ENCODE measurements around the gene GPN3.
A peak's percentile ranks its signal among the peaks of the same experiment; 100 is the strongest.
"Not testable (repeated sequence)": the region's sequence is repeated elsewhere in the genome, so short reads cannot be mapped to it uniquely, and the experiment has no call there.

Gene GPN3

DNA sequence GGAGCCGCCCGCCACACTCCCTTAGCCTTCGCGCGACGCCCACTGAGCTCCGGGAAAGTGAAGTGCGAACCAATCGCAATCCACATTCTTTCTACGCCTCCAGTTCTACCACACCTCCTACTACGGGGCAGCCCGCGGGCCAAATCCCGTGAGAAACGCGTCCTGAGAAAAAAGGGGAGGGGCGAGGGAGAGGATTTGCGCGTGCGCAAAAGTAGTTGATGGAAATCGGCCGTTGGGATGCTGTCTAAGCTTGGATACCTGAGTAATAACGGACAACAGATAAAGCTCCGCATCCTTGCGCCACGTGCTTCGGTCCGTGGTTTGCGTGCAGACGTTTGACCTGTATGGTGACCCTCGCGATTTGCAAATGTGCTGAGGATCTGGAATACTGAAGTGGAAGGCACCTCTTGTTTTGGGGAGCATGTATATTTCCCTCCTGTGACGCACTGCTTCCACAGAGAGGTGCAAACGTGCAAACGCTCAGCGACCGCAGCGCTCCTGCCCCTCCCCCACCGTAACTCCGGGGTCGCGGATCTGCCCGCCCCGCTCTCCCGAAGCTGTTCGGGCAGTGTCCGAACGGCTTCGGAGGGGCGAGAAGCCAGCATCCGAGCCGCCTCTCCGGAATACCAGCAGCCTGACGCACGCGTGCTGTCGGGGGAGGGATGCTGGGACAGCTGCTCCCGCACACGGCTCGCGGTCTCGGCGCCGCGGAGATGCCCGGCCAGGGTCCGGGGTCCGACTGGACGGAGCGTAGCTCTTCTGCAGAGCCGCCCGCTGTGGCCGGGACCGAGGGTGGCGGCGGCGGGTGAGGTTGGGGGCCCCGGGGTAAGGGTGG, at the start of gene GPN3, which contains the start of gene FAM216A:
Gene GPN3 (minus strand): TSS at position 44 of the 835 bp plus-strand sequence. CDS start 54 bp downstream, outside the sequence.
Gene FAM216A (plus strand): TSS at position 632 of the 835 bp plus-strand sequence. CDS start 31 bp downstream, at position 663.
- peak; percentile 99 for DNase-seq

DNA sequence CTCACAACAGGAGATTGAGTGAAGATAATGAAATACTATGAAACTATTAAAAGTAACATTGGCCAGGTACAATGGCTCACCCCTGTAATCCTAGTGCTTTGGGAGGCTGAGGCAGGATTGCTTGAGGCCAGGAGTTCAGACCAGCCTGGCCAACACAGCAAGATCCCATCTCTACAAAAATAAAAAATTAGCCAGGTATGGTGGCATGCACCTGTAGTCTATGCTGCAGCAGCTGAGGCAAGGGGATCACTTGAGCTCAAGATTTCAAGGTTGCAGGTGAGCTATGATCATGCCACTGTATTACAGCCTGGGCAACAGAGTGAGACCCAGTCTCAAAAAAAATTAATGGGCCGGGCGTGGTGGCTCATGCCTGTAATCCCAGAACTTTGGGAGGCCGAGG, 48.9 kb upstream of the GPN3 start:
- no peak for DNase-seq

DNA sequence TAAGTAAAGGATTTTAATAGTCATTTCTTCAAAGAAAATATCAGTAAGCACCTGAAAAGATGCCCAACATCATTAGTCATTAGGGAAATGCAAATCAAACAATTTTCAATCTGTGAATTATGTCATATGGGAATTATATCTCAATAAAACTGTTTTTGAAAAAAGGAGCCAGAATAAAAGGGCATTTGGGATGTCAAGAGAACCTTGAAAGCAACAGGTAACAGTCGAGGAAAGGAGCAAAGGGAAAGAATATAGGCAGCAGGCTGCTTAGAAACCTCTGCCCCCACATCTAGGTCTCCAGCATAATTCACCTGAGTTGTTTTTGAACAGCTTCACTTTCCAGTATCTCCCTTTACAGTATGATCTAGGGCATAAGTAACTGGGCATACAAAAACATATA, 46.3 kb upstream of the GPN3 start:
- no peak for DNase-seq

DNA sequence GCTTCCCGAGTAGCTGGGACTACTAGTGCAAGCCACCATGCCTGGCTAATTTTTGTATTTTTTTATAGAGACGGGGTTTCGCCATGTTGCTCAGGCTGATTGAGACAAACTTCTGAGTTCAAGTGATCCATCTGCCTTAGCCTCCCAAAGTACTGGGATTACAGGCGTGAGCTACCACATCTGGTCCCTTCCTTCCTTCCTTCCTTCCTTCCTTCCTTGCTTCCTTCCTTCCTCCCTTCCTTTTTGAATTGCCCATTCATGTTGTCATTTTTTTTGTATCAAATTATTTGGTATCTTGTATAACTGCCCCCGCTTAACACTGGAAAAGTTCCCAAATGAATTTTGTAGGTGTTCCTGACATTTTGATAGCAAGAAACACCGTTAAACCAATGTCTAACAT, 45.8 kb upstream of the GPN3 start:
- no peak for DNase-seq

DNA sequence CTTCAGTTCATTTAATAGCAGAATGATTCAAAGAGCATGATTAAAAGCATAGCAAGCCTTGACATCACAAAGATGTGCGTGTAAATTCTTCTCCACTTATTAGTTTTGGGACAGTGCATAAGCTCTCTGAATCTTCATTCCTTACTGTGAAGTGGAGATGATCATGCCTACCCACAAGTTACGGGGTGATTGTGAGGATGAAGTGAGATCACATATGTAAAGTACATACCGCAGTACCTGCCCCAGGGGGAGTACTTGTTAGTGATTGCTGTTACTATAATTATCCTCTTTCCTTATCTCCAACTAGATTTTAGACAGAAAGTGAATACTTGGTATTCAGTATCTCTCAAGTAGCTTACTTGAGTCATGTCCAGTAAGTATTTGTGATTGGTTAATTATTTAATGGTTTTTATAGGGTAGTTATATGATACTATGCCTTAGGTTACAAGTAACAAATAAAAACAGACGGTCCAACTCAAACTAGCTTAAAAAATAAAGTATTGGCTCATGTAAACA, 40.1 kb upstream of the GPN3 start:
- no peak for DNase-seq

DNA sequence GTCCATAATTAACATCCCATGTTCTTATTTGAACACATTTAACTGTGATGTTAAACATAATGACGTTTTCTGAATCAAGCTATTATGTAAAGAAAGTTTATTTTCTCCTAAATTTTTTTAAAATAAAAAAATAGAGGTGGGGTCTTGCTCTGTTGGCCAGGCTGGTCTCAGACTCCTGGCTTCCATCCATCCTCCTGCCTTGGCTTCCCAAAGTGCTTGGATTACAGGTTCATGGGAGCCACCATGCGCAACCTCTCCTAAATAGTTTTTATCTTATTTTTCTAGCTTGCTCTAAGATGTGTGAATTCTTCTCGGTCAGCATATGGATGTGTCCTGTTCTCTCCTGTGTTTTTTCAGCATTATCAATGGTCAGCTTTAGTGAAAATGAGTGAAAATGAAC, 37.3 kb upstream of the GPN3 start:
- no peak for DNase-seq

DNA sequence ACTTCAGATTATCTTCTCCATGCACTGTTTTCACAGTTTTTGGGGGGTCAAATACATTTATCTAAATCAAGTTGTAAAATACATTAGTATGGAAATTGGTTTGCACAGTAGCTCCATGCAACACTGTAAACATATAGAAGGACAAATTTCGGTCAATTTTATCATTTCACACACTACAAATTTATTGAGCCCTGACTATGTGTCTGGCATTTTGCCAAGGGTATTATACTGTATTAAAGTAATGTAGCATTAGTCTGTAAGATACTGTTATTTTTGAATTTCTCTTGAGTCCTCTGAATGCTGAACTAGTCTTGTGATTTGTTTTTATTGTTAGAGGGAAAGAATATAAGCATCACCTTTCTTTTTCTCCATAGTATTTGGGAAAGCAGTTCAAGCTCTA, 35.4 kb upstream of the GPN3 start:
- DNase-seq = no peak

DNA sequence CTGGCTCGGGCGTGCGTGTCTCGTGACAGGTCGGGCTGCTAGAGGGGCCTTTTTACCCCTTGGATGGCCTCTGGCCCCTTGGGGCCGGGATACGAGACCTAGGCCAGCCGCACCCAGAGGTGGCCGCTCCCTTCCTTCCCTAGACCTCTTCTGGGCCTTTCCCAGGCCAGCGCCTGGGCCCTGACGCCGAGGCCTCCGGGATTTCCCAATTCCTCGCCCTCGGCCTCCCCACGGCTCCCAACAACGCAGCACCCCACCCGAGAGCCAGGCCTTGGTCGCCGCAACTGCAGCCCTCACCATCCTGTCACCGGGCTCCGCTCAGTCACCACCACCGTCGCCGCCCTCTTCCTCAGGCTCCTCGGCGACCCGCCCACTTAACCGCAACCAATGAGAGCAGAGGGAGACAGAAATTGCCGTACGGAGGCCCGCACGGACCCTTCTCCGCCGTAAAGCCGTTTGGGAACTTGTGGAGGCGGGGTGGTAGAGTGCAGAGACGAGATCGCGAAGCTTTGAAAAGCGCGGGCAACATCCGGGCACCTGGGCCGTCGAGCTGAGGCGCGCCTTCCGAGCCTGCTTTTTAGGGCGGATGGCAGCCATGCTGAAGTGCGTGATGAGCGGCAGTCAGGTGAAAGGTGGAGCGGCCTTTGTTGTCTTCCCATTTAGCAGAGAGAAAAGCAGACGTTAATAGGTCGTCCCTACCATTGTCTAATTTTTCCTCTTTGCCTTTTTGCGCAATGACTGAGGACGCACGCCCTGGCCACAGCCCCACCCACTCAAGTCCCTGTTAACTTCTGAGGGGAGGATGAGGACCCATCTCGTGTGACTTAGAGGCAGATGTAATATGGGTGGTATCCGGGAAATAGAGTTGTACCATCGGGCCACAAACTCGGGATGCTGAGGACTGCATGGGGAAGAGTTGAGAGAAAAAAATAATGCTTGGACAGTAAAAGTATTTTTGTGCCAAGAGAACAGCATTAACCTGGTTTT, 34.0 kb upstream of the GPN3 start, which contains the start of the genes RAD9B and VPS29:
Gene RAD9B (plus strand): TSS at position 580 of the 987 bp plus-strand sequence. CDS start 7 bp downstream, at position 587.
Gene VPS29 (minus strand): TSS at position 360 of the 987 bp plus-strand sequence. CDS start 60 bp downstream, at position 300.
- DNase-seq = peak; percentile 98

DNA sequence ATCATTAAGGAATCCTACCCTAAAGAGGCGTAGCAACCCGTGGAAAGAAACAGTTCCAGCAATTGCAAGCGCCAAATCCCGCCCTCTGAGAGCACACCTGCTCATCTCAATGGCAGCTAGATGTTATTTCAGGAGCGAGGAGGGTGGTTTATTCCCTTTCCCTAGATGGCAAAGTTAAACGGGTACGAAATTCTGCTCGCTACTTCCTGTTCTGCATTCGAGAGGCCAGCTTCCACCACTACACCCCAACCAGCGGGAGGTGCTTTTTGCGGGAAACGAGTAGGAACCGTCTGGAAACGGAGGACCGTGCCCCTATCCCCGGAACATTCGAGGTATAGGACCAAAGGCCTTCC, 33.3 kb upstream of the GPN3 start:
- DNase-seq = peak; percentile 62

DNA sequence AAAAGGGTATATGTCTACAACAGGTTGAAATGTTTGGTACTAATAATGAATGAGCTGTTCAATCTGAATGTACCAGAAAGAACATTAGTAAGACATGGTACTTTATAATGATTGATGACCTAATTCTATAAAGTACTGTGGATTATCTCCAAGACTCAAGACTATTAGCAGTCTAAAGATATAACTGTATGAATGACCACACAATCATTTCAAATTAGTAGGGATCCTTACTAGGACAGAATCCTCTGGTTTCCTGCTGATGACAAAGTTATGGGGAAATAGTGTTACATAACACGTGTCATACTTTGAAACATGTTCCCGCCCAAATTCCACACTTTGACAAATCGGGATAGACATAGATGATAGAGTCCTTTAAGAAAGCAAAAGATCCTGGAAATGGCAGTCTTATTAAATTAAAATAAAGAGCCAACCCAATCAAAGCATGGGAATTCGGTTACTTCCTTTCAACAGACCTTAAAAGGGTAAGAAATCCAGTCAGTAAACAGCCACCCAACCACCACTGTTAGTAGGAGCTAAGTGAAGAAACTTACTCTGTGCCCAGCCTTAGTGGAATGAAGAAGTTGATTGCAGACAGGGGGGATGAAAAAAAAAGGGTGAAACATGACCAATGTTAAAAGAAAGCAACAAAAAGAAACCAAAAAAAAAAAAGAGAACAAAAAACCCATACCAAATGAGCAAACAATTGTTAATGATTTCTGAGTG, 31.1 kb upstream of the GPN3 start:
- no peak for DNase-seq

DNA sequence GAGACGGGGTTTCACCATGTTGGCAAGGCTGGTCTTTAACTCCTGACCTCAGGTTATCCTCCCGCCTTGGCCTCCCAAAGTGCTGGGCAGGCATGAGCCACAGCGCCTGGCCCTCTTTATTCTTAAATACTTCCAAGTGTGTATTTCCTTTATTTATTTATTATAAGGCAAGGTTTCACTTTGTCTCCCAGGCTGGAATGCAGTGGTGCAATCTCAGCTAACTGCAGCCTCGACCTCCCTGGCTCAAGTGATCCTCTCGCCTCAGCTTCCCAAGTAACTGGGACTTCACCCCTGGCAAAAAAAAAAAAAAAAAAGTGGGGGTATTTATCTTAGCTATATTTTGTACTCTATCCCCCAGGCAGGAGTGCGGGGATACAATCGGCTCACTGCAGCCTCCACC, 7.4 kb upstream of the GPN3 start:
- DNase-seq = no peak

DNA sequence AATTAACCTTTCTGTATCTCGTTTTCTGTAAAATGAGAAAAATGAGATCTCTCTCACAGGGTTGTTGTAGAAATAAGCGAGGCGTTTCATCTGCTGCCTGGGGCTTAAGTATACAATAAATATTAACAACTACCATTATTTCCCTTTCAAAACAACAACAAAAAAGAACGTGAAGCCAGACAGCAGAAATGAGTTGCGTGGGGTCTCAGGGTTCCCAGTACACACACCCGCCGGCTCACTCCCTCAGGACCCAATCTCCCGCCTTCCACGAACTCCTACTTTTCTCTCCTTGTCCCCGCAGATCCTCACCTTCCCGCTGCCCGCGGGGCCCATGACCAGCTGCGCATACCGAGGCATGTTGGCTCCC, 227 bp downstream of the GPN3 start:
- no peak for DNase-seq

DNA sequence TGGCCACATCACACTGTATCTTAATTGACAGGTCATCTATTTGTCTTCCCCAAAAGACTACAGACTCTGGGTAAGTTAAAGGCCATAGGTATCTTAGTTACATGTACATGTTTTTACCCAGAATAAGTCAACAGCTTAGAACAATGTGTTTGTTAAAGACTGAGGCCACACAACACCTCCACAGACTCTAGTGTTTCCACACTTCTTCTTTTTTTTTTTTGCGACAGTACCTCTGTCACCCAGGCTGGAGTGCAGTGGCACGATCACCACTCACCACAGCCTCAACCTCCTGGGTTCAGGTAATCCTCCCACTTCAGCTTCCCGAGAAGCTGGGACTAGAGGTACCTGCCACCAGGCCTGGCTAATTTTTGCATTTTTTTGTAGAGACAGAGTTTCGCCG, 1.3 kb downstream of the GPN3 start:
- no peak for DNase-seq

DNA sequence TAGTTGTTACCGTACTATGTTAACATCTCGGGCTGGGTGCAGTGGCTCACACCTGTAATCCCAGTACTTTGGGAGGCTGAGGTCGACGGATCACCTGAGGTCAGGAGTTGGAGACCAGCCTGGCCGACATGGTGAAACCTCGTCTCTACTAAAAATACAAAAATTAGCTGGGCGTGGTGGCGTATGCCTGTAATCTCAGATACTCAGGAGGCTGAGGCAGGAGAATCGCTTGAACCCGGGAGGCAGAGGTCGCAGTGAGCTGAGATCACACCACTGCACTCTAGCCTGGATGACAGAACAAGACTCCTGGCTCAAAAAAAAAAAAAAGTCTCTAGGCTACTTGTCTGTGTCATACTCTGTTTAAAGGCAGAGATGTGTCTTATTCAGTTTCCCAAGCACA, 2.3 kb downstream of the GPN3 start:
- DNase-seq = not testable (repeated sequence)

DNA sequence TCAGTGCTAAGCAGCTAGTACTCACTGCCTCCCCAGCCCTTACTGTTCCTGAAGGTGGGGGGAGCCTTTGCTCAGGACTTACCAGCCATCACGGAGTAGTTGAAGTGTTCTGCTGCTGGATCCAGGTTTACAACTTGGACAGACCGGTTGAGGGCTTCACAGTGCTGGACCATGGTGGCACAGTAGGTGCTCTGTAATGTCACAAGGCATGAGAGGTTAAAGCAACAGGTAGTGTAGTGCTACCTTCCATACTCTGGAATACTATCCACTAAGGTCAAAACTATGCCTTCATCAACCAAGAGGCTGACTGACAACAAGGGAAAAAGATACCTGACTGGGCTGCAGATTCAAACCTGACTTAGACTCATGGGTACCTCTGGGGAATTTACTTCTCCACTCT, 3.0 kb downstream of the GPN3 start:
- DNase-seq = no peak

DNA sequence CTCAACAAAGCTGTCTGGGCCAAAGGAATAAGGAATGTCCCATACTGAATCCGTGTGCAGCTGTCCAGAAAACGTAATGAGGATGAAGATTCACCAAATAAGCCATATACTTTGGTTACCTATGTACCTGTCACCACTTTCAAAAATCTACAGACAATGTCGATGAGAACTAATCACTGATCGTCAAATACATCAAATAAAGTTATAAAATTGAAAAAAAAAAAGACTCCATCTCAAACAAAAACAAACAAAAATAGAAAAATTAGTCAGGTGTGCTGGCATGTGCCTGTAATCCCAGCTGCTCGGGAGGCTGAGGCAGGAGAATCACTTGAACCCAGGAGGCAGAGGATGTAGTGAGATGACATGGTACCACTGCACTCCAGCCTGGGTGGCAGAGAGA, 6.9 kb downstream of the GPN3 start:
- DNase-seq = not testable (repeated sequence)

DNA sequence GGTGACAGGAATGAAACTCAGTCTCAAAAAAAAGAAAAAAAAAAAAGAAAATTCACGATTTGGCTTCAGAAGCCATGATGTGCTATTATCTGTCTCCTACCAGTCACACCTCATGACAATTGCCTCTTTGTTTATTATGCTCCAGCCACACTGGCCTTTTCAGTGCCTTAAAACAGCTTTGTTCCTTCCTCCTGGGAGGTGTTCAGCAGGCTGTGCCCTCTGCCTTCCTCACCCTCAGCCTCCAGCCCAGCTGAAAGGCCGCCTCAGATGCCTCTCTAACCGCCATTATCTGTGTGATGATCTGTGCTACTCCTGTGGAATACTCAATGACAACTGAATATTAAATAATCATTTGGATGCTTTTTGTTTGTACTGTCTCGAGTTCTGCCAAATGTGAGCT, 9.3 kb downstream of the GPN3 start:
- DNase-seq = no peak

DNA sequence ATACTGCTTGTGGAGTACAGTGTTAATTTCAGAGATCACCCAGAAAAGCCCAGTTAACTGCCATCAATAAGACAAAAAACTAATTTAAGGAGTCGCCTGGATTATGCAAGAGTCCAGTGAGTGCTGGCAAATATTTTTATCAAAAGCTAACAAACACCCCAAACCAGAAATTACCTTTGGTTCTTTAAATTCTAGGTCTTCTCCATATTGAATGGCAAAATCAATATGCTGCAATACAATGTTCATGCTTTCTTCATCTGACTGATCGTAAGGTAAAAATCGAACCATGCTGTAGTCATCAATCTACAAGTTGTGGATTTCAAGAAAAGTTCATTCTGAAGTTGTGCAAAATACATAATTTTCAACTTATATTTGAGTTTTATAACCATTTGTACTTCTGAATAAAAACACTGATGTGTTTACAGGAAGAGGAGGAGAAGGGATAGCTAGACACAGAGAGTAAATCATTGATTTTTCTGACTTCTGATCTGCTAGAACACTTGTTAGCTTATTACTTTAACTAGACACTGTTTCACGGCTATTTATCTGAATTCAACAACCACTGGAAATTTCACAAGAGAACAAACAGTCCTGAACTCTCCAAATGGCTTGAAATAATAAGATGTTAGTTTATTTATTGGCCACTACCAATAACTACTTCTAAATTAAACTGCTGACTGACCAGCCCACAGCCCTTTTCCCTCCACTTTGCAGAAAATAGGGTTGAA, 14.3 kb downstream of the GPN3 start:
- DNase-seq = no peak

DNA sequence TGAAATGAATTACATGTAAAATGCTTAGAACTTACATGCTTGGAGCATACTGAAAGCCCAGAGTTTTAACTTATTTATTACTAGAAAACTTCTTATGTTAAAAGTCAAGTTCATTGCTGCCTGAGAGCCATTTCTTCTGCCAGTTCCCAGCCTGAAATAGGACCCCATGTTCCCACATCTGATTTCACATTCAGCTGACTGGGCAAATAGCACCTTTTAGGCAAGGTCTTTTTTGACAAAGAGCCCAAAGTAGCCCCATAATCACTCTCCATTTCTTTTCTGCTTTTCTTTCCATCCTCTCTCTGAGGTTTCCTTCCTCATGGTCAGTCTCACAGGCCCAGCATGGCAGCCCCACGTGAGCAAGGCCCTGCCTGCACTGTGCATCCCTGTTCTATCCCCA, 16.8 kb downstream of the GPN3 start:
- no peak for DNase-seq

DNA sequence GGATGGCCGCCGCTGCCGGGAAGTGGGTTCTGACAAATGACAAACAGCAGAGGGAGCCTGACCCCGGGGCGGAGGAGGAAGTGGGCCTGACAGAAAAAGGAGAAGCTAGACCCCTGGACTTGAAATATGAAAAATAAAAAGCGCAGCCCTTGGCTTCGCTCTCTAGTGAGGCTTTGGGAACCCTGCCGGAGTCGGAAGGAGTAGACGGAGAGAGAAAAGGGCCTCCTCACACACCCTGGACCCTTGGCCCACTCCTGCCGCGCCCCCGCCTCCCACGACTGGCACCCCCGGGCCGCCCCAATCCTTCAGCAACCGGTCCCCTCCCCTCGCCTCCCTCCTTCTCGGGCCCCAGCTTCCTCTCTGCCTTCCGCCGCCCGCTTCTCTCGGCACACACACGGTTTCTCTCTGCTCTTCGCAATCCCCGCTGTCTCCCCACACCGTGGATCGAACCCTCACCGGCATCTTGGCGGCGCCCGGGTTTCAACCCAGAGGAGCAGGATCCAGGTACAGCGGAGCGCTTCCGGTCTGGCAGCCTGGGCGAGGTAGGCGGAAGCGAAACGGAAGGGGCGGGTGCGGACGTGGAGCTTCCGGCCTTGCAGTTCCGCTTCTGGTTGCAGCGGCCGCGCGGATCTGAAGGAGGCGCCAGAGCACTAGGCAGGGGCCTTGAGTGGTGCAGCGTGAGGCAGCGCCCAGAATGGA, 18.1 kb downstream of the GPN3 start, which contains the start of gene ARPC3:
Gene ARPC3 (minus strand): TSS at position 539 of the 699 bp plus-strand sequence. CDS start 77 bp downstream, at position 462.
- DNase-seq = peak; percentile 95

DNA sequence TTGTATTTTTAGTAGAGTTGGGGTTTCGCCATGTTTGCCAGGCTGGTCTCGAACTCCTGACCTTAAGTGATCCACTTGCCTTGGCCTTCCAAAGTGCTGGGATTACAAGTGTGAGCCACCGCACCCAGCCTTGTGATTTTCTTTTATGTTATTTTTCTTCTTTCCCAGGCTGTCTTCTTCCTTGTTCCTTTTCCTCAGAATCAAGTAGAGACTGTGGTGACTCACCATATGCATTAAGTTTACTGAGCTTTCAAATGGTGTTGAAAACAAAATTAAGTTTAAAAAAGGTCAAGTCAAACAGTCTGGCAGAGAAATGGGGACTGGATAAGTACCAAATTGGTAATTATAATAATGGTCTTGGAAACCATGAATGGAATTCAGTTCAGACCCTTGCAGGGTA, 23.6 kb downstream of the GPN3 start:
- DNase-seq = no peak

All from hematopoietic multipotent progenitor cell treated with erythropoietin and hydrocortisone succinate and interleukin-3 and kit ligand, for 8 days (in vitro differentiated cells).